ENCODE measurements around the gene DDX52.
A peak's percentile ranks its signal among the peaks of the same experiment; 100 is the strongest.

The DDX52 gene

GRCh38 chr17:37571674-37572073 is 71.6 kb downstream of the DDX52 start:
- no peak for TF ChIP-seq ZFX (IDR thresholded peaks at IDR 0.05)
- no peak for TF ChIP-seq CTCF (conservative IDR thresholded peaks at IDR 0.05)
- no peak overlapping the region for H3K27ac ChIP-seq

GRCh38 chr17:37570527-37571093 is 72.6 kb downstream of the DDX52 start:
- no peak overlapping the region for H3K27ac ChIP-seq
- peak; percentile 77 for TF ChIP-seq CTCF (conservative IDR thresholded peaks at IDR 0.05)
- TF ChIP-seq ZFX (IDR thresholded peaks at IDR 0.05), result no peak

GRCh38 chr17:37568350-37569053 is 74.7 kb downstream of the DDX52 start:
- H3K27ac ChIP-seq, result no peak overlapping the region
- TF ChIP-seq ZFX (IDR thresholded peaks at IDR 0.05), result no peak
- no peak for TF ChIP-seq CTCF (conservative IDR thresholded peaks at IDR 0.05)

- no peak for TF ChIP-seq ZFX (IDR thresholded peaks at IDR 0.05)
- no peak for TF ChIP-seq CTCF (conservative IDR thresholded peaks at IDR 0.05)
- H3K27ac ChIP-seq, result no peak overlapping the region
These were observed 75.7 kb downstream of the DDX52 start for GRCh38 chr17:37567538-37567937.

GRCh38 chr17:37567137-37567536 is 76.1 kb downstream of the DDX52 start:
- H3K27ac ChIP-seq, result no peak overlapping the region
- TF ChIP-seq ZFX (IDR thresholded peaks at IDR 0.05) (no peak), CTCF (conservative IDR thresholded peaks at IDR 0.05) (no peak)

GRCh38 chr17:37564252-37564651 is 79.0 kb downstream of the DDX52 start:
- H3K27ac ChIP-seq, result no peak overlapping the region
- TF ChIP-seq ZFX (IDR thresholded peaks at IDR 0.05) (no peak), CTCF (conservative IDR thresholded peaks at IDR 0.05) (no peak)

GRCh38 chr17:37562016-37562745 is 81.1 kb downstream of the DDX52 start:
- no peak for TF ChIP-seq ZFX (IDR thresholded peaks at IDR 0.05)
- no peak for TF ChIP-seq CTCF (conservative IDR thresholded peaks at IDR 0.05)
- H3K27ac ChIP-seq, result no peak overlapping the region
